ENCODE data around the gene GPR25. TPM values are rescaled to one million over a fixed set of nuclear protein-coding genes. Genes with fewer than 3 reads are reported as not detected.

GPR25 gene
- total RNA-seq, 1 donor from 2014 or later = not detected

GRCh38 chr1:200899451-200899915 is 26.7 kb downstream of the GPR25 start:
- Mint-ChIP-seq H3K36me3 (peaks cover 18% of the 10 kb centered on the region), H3K4me3 (no peak overlapping the region), H3K9me3 (no peaks in the 10 kb centered on the region), H3K4me1 (ENCODE audit: unreplicated experiment) (peaks cover 19% of the 10 kb centered on the region), H3K27ac (peak overlapping the region; percentile 62), H3K27me3 (no peaks in the 10 kb centered on the region)
- TF ChIP-seq, protein P1, sequence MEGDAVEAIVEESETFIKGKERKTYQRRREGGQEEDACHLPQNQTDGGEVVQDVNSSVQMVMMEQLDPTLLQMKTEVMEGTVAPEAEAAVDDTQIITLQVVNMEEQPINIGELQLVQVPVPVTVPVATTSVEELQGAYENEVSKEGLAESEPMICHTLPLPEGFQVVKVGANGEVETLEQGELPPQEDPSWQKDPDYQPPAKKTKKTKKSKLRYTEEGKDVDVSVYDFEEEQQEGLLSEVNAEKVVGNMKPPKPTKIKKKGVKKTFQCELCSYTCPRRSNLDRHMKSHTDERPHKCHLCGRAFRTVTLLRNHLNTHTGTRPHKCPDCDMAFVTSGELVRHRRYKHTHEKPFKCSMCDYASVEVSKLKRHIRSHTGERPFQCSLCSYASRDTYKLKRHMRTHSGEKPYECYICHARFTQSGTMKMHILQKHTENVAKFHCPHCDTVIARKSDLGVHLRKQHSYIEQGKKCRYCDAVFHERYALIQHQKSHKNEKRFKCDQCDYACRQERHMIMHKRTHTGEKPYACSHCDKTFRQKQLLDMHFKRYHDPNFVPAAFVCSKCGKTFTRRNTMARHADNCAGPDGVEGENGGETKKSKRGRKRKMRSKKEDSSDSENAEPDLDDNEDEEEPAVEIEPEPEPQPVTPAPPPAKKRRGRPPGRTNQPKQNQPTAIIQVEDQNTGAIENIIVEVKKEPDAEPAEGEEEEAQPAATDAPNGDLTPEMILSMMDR (conservative IDR thresholded peaks at IDR 0.05) = no peak
- DNase-seq (ENCODE audit: extremely low spot score, unreplicated experiment) = no peak

DNA sequence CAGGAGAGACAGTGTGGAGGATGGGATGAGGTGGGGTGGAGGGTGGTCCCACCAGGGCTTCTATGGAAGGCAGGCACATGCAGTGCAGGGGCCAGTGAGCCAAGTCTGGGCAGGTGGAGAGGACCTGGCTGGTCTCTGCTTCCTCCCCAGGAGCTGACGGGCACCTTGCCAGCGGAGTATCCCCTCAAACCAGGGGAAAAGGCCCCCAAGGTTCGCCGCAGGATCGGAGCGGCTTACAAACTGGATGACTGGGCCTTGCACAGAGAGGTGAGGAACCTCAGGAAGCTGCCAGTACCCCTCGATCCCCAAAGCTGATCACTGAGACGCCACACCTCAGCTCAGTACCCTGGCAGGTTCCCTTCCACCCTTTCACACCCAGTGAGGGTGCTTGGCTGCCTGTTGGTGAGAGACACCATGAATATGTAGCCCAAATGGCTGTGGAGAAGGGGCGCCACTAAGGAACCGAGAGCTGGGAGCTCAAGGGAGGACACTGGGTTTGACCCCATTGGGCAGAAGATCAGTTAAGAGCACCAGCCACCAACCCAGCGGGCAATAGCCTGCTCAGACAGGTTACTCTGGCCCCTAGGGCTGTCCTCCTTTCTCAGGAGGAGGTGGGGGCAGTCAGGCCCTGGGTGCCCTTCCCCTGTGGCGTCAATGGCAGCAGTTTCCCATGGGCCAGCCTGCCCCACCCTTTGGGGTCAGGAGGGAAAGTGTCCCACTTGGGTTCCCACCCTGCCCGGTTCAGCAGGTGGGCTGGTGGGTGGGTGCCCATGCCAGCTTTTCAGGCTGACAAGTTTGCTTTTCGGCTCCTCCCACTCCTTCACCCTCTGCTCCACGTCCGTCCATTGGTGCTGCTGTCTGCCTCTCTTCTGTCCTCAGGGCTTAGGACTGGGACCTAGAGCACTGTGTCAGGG is 27.4 kb downstream of the GPR25 start:
- H3K36me3 Mint-ChIP-seq = peaks cover 18% of the 10 kb centered on the region
- H3K27me3 Mint-ChIP-seq = no peaks in the 10 kb centered on the region
- TF ChIP-seq, protein P1 (conservative IDR thresholded peaks at IDR 0.05) = no peak
- DNase-seq (ENCODE audit: extremely low spot score, unreplicated experiment) = no peak
- H3K4me1 Mint-ChIP-seq (ENCODE audit: unreplicated experiment) = peaks cover 16% of the 10 kb centered on the region
- no peaks in the 10 kb centered on the region for H3K9me3 Mint-ChIP-seq
- H3K4me3 Mint-ChIP-seq = no peak overlapping the region
- peak overlapping the region; percentile 62 for H3K27ac Mint-ChIP-seq

DNA sequence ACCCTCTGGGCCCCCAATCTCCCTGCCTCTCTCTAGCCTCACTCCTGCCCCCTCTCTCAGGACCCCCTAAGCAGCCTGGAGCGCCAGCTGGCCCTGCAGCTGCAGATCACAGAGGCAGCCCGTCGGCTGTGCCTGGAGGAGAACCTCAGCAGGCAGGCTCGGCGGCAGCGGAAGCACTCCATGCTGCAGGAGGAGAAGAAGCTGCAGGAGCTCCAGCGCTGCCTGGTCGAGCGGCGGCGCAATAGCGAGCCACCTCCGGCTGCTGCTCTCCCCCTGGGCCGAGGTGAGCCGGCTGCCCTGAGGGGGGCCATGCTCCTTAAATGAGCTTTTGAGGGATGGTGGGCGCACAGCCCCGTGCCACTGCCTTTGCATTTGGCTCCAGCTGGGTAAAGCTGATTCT is 28.1 kb downstream of the GPR25 start:
- Mint-ChIP-seq H3K4me1 (ENCODE audit: unreplicated experiment) (peaks cover 16% of the 10 kb centered on the region), H3K27ac (no peak overlapping the region), H3K27me3 (no peaks in the 10 kb centered on the region), H3K4me3 (no peak overlapping the region), H3K9me3 (no peaks in the 10 kb centered on the region), H3K36me3 (peaks cover 18% of the 10 kb centered on the region)
- no peak for DNase-seq (ENCODE audit: extremely low spot score, unreplicated experiment)
- TF ChIP-seq, protein P1 (conservative IDR thresholded peaks at IDR 0.05) = no peak

DNA sequence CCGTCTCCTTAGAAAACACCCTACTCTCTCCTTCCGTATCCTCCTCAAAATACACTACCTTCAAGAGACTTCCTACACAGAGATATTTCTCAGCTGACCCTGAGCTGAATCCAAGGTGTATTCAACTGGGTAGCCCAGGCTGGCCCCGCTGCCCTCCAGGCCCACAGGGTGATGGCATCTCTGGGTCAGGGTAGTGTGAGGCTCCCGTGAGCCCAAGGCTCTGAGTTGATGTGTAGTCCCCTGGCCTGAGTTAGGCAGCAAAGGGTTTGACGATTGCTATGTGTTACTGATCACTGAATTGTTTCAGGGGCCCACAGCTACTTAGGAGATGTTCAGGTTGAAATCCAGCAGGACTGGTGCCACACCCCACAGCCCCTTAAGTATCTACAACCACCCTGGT is 28.6 kb downstream of the GPR25 start:
- TF ChIP-seq, protein P1 (conservative IDR thresholded peaks at IDR 0.05) = no peak
- no peak overlapping the region for H3K4me3 Mint-ChIP-seq
- no peak overlapping the region for H3K27ac Mint-ChIP-seq
- no peaks in the 10 kb centered on the region for H3K9me3 Mint-ChIP-seq
- H3K27me3 Mint-ChIP-seq = no peaks in the 10 kb centered on the region
- DNase-seq (ENCODE audit: extremely low spot score, unreplicated experiment) = no peak
- peaks cover 15% of the 10 kb centered on the region for H3K4me1 Mint-ChIP-seq (ENCODE audit: unreplicated experiment)
- H3K36me3 Mint-ChIP-seq = peaks cover 18% of the 10 kb centered on the region

DNA sequence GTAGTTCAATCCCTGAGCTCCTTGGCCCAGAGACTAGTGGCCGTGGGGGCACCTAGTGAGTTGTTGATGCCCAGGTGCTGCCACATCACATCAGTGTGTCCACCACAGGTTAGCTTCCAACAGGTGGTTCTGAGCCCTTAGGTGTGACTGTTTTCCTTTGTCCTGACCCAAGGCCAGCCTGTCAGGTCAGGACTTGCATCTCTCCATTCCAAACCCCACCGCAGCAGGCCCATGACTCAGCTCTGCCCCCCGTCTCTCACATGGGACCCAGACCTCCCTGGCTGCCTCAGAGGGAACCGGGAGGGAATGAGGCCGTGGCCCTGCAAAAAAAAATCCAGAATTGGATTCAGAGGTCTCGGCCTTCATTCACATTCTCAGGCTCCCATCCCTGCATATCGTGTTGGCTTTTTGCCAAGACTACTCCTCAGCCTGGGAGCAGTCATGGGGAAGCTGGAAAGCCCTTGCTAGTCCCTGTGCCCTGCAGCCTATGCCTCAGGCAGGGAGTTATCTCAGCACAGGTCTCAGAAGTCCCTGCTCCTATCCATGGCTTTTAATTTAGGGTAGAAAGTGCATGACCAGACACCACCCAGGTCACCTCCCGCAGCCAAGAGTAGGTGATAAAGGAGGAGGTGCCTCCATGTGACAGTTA is 29.1 kb downstream of the GPR25 start:
- Mint-ChIP-seq H3K36me3 (peaks cover 18% of the 10 kb centered on the region), H3K4me1 (ENCODE audit: unreplicated experiment) (peaks cover 11% of the 10 kb centered on the region), H3K9me3 (no peaks in the 10 kb centered on the region), H3K4me3 (no peak overlapping the region), H3K27ac (no peak overlapping the region), H3K27me3 (no peaks in the 10 kb centered on the region)
- TF ChIP-seq, protein P1 (conservative IDR thresholded peaks at IDR 0.05) = no peak
- DNase-seq (ENCODE audit: extremely low spot score, unreplicated experiment) = no peak

Data from type B pancreatic cell (in vitro differentiated cells).